Hippocampal formation (tissue), 2 donors: ENCODE measurements around the gene BMP10.

Source experiments
- DNase-seq, 2 donors: peaks; one replicate each; lab custom pipeline; 2025; lab: John Stamatoyannopoulos, UW

Gene BMP10, protein sequence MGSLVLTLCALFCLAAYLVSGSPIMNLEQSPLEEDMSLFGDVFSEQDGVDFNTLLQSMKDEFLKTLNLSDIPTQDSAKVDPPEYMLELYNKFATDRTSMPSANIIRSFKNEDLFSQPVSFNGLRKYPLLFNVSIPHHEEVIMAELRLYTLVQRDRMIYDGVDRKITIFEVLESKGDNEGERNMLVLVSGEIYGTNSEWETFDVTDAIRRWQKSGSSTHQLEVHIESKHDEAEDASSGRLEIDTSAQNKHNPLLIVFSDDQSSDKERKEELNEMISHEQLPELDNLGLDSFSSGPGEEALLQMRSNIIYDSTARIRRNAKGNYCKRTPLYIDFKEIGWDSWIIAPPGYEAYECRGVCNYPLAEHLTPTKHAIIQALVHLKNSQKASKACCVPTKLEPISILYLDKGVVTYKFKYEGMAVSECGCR

GRCh38 chr2:68871159-68871764 is at the start of gene BMP10:
Gene BMP10 (minus strand): TSS chr2:68871397. CDS start chr2:68871358, 39 bp downstream.
- DNase-seq, result no peak

- no peak for DNase-seq
Measured at GRCh38 chr2:68920481-68921170, 49.4 kb upstream of the BMP10 start.

DNA sequence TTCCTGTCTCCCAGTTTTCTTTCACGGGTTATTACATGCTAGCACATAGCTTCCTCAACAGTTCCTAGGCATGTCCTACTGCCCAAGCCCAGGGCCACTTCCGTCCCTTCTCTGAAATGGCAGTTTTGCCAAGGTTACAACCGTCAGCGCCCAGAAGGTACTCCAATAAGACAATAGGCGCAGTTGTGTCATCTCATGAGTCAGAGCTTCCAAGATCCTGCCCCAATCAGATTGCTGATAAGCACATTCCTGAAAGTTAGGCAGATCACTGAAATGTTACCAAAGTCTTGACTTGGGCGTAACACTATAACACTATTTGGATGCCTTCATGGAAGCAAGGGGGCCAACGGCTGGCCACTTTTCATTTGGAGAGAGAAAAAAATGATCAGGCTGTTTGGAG is 47.3 kb upstream of the BMP10 start:
- no peak for DNase-seq

- no peak for DNase-seq
Measured at GRCh38 chr2:68917034-68917718, 46.0 kb upstream of the BMP10 start.

GRCh38 chr2:68916226-68916625 is 45.0 kb upstream of the BMP10 start:
- DNase-seq, result no peak

- no peak for DNase-seq
Measured at GRCh38 chr2:68915393-68915792, 44.2 kb upstream of the BMP10 start.

GRCh38 chr2:68913359-68913758 is 42.2 kb upstream of the BMP10 start:
- DNase-seq, result no peak

GRCh38 chr2:68912732-68913131 is 41.5 kb upstream of the BMP10 start:
- no peak for DNase-seq

DNA sequence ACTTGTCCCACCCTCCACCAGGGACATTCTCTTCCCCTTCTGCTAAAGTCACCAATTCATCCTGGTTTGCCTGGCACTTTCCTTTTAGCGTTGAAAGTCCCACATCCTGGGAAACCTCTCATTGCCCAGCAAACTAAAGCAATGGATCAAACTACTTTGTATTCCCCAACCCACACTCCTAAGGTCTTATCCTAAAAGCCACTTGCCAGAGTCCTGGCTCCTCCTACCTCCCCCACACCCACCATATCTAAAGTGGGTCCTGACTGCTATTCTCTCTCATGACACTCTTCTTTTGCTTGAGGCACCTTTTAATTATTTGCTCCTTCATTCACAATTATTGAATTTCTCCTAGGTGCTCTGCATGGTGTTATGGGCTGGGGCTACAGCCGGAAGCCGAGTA is 40.9 kb upstream of the BMP10 start:
- DNase-seq, result no peak

GRCh38 chr2:68911709-68912108 is 40.5 kb upstream of the BMP10 start:
- DNase-seq, result no peak

- DNase-seq, result no peak
Measured at GRCh38 chr2:68911246-68911645, 40.0 kb upstream of the BMP10 start.

DNA sequence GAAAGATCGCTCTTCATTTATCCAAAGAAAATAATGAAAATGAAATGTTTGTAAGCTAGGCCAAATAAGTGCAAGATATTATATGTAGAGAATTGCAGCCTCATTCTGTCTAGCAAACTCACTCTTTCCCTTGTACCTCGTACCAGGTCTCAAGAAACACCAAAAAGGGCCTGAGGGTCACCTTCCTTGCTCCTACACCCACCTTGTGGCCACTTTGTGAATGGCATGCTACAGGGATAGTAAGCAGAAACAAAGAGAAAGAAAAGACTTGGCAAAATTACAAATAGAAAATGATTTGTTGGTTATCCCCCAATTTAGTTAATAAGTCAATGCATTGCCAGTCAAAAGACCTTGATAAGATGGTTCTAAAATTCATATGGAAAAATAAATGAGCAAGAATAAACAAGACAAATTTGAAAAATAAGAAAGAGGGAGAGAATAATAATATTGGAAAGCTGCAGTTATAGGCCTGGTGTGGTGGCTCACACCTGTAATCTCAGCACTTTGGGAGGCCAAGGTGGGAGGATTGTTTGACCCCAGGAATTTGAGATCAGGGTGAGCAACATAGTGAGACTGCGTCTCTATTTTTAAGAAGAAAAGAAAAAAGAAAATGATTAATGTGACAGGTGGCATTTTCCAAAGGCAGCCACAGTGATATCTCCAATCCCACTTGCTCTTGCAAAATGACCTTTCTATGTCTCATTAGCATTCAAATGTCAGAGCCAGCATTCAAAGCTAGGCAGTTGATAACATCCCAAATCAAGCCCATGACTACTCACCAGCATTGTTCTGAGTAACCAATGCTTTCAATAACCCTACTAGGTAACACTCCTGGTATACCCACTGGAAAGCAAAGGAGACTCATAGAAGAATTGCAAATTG is 38.8 kb upstream of the BMP10 start:
- DNase-seq, result peak; percentile 42 to 47

DNA sequence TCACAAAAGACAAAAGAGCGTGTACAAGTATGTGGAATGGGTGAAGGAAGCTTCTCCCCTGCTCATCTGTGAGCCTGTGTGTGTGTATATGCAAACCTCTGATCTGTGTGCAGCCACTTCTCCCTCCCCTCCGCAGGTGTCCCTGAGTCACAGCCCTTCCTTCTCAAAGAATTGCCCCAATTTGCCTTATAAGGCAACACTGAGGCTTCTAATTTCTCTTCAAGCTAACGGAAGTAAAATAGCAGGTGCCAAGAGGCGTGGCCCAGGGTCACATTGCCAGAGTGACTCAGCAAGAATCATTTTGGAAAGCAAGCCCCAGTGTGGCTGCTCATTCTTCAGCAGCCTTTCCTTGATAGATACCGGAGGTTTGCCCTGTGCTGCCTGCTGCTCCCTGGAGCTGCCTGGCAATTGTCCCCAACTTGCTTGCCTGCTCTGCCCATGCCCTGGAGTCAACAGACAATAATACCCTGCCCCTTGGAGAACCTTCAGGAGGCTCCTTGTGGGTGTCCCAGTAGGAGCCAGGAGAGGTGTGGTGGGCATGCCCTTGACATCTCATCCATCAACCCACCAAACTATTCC is 37.3 kb upstream of the BMP10 start:
- no peak for DNase-seq

DNA sequence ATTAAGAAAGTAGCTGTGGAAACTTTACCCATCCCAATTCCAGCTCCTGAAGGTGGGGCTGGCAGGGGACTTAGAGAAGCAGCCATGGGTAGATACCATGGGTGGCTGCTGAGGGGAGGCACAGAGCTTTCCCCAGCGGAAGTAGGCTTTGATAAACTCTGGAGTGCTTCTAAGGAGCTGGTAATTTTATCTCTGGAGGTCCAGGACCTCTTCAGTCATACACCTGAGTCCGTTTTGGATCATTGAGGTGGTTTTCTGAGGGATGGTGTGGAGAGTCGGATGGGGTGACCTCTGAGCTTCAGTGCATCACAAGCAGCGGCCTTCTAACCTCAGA is 36.7 kb upstream of the BMP10 start:
- DNase-seq, result no peak

GRCh38 chr2:68907232-68907919 is 36.2 kb upstream of the BMP10 start:
- DNase-seq, result no peak

GRCh38 chr2:68906716-68907115 is 35.5 kb upstream of the BMP10 start:
- DNase-seq, result no peak

- no peak for DNase-seq
Measured at GRCh38 chr2:68905116-68905515, 33.9 kb upstream of the BMP10 start.

DNA sequence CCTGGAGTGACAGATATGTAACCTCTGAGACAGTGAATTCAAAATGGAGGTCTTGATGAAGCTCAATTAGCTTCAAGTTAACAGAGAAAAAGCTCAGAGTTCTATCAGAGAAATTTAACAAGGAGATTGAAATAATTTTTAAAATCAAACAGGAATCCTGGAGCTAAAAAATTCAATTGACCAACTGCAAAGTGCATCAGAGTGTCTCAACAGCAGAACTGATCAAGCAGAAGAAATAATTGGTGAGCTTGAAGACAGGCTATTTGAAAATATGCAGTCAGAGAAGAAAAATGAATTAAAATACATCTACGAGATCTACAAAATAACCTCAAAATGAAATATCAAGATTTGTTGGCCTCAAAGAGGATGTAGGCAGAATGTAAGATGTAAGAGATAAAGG is 30.4 kb upstream of the BMP10 start:
- DNase-seq, result no peak

DNA sequence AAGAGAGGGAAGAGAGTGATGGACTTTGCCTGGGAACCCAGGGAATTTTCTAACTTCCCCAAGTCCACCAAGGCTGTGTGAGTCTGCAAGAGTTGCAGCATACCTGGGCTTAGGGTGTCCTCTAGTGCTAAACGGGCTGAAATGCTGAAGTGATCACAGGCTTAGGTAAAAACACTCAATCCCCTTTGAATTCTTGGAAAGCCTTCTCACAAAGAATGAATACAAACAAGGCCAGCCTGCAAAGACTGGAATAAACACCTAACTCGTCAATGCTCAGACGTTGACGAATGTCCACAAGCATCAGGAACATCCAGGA is 30.0 kb upstream of the BMP10 start:
- DNase-seq, result no peak

DNA sequence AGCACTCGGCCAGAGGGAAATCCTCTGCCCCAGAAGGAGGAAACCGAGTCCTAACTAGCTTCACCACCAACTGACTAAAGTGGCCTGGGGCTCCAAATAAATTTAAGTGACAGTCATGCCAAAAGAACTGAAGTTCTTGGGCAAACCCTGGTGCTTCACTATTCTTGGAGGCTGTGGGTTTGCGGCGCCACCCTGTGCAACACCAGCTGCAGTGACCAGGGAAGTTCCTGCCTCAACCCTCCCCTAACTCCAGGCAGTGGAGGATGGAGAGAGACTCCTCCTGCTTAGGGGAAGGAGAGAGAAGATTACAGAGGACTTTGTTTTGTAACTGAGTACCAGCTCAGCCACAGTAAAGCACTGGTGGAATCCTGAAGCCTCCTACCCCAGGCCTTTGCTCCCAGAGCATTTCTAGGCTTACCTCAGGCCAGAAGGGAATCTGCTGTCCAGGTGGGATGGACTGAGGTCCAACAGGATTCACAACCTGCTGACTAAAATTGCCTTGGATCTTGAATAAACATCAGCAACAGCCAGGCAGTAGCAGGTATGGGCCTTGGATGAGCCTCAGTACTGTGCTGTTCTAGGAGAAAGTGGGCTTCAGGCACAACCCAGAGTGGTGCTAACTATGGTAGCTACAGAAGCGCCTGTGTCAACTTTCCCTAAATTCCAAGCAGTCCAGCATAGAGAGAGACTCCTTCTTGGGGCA is 29.4 kb upstream of the BMP10 start:
- DNase-seq, result no peak
